Endothelial cell of umbilical vein (primary cell): ENCODE results near the gene COQ5.

ENCODE experiments used
- EZH2 ChIP-seq: IDR thresholded peaks from 2 replicates; pipeline ENCODE4 v1.6.1; 2012; ENCODE audit warnings: borderline replicate concordance, low read depth, mild to moderate bottlenecking, moderate library complexity, low read length, inconsistent platforms; ENCODE audit not compliant: severe bottlenecking
- MYC ChIP-seq: IDR thresholded peaks from one replicate; pipeline ENCODE4 v1.6.1; 2011; ENCODE audit warnings: mild to moderate bottlenecking, low read depth, low read length
- POLR2A ChIP-seq: IDR thresholded peaks from 2 replicates; pipeline ENCODE4 v1.6.1; 2012; ENCODE audit warnings: low read depth, mild to moderate bottlenecking, control low read depth, low read length
- POLR2AphosphoS5 ChIP-seq: IDR thresholded peaks from 2 replicates; pipeline ENCODE4 v1.6.1; 2012; ENCODE audit warnings: low read depth, mild to moderate bottlenecking, control low read depth, low read length, moderate library complexity; ENCODE audit not compliant: insufficient read depth
- TF ChIP-seq, protein P1 (sequence below), 2 donors: IDR thresholded peaks; 1 replicate in 1 of 2; 2 replicates in 1 of 2; pipeline ENCODE4 v1.5.1; 2011; ENCODE audit warnings: low read length in 2 of 2, mild to moderate bottlenecking in 2 of 2, moderate library complexity in 2 of 2, control low read depth in 1 of 2, inconsistent platforms in 1 of 2, low read depth in 1 of 2; ENCODE audit not compliant: insufficient read depth in 1 of 2; ENCODE audit errors: extremely low read depth in 1 of 2
- TF ChIP-seq, protein P2 (sequence below): IDR thresholded peaks from 2 replicates; pipeline ENCODE4 v1.6.1; 2011; ENCODE audit not compliant: insufficient read depth, insufficient read length

DNA sequence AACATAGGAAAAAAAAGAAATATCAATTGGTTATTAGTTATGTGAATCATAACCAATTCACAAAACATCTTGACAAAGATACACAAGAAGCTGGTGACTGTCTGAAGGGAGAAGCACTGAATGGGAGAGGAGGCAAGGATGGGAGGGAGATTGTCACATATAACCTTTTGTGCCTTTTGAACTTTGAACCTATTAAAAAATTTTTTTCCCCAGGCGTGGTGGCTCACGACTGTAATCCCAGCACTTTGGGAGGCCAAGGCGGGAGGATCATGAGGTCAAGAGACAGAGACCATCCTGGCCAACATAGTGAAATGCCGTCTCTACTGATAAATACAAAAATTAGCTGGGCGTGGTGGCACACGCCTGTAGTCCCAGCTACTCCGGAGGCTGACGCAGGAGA, 20.4 kb downstream of the COQ5 start:
- TF ChIP-seq, protein P1, sequence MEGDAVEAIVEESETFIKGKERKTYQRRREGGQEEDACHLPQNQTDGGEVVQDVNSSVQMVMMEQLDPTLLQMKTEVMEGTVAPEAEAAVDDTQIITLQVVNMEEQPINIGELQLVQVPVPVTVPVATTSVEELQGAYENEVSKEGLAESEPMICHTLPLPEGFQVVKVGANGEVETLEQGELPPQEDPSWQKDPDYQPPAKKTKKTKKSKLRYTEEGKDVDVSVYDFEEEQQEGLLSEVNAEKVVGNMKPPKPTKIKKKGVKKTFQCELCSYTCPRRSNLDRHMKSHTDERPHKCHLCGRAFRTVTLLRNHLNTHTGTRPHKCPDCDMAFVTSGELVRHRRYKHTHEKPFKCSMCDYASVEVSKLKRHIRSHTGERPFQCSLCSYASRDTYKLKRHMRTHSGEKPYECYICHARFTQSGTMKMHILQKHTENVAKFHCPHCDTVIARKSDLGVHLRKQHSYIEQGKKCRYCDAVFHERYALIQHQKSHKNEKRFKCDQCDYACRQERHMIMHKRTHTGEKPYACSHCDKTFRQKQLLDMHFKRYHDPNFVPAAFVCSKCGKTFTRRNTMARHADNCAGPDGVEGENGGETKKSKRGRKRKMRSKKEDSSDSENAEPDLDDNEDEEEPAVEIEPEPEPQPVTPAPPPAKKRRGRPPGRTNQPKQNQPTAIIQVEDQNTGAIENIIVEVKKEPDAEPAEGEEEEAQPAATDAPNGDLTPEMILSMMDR (IDR thresholded peaks at IDR 0.05; ENCODE audit: extremely low read depth in 1 of 2, insufficient read depth in 1 of 2, low read depth in 1 of 2, low read length in 2 of 2): no peak
- TF ChIP-seq EZH2 (no peak), MYC (no peak), POLR2A (no peak), POLR2AphosphoS5 (no peak)
- TF ChIP-seq, protein P2, sequence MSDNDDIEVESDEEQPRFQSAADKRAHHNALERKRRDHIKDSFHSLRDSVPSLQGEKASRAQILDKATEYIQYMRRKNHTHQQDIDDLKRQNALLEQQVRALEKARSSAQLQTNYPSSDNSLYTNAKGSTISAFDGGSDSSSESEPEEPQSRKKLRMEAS: no peak
